ENCODE results near the gene SESN3. TPM values are rescaled to one million over a fixed set of nuclear protein-coding genes. Genes with fewer than 3 reads are reported as not detected.

SESN3 gene
- total RNA-seq, 3 donors from 2014 or later: 28.2 to 98.1 (median 39.7) TPM

- Histone ChIP-seq H3K4me3 (no peak overlapping the region), H3K36me3 (no peaks in the 10 kb centered on the region), H3K27ac (no peak overlapping the region), H3K9me3 (no peaks in the 10 kb centered on the region), H3K4me1 (peaks cover 0 to 15% of the 10 kb centered on the region in 2 donors), H3K27me3 (no peaks in the 10 kb centered on the region)
- intact Hi-C loops (cut with DNase I; ENCODE audit: low total_unique reads): no loop called here
- no peak for DNase-seq (ENCODE audit: low spot score in 2 of 2)
- TF ChIP-seq POLR2AphosphoS5 (IDR thresholded peaks at IDR 0.05): no peak
- TF ChIP-seq POLR2A (IDR thresholded peaks at IDR 0.05): no peak
- TF ChIP-seq, protein P1, sequence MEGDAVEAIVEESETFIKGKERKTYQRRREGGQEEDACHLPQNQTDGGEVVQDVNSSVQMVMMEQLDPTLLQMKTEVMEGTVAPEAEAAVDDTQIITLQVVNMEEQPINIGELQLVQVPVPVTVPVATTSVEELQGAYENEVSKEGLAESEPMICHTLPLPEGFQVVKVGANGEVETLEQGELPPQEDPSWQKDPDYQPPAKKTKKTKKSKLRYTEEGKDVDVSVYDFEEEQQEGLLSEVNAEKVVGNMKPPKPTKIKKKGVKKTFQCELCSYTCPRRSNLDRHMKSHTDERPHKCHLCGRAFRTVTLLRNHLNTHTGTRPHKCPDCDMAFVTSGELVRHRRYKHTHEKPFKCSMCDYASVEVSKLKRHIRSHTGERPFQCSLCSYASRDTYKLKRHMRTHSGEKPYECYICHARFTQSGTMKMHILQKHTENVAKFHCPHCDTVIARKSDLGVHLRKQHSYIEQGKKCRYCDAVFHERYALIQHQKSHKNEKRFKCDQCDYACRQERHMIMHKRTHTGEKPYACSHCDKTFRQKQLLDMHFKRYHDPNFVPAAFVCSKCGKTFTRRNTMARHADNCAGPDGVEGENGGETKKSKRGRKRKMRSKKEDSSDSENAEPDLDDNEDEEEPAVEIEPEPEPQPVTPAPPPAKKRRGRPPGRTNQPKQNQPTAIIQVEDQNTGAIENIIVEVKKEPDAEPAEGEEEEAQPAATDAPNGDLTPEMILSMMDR (IDR thresholded peaks at IDR 0.05): no peak
Measured at GRCh38 chr11:95121698-95122097, 109.3 kb downstream of the SESN3 start.

- Histone ChIP-seq H3K4me1 (peaks cover 0 to 15% of the 10 kb centered on the region in 2 donors), H3K36me3 (no peaks in the 10 kb centered on the region), H3K27me3 (no peaks in the 10 kb centered on the region), H3K9me3 (no peaks in the 10 kb centered on the region), H3K27ac (peak overlapping the region; percentile 64 to 89), H3K4me3 (no peak overlapping the region)
- TF ChIP-seq, protein P1 (IDR thresholded peaks at IDR 0.05): no peak
- TF ChIP-seq POLR2A (IDR thresholded peaks at IDR 0.05) (no peak), POLR2AphosphoS5 (IDR thresholded peaks at IDR 0.05) (peak in 1 of 3 donors; percentile 28)
- peak in 1 of 2 donors; percentile 92 for DNase-seq (ENCODE audit: low spot score in 2 of 2)
- intact Hi-C loops (cut with DNase I; ENCODE audit: low total_unique reads): no loop called here
Measured at GRCh38 chr11:95119361-95120060, 111.5 kb downstream of the SESN3 start.

DNA sequence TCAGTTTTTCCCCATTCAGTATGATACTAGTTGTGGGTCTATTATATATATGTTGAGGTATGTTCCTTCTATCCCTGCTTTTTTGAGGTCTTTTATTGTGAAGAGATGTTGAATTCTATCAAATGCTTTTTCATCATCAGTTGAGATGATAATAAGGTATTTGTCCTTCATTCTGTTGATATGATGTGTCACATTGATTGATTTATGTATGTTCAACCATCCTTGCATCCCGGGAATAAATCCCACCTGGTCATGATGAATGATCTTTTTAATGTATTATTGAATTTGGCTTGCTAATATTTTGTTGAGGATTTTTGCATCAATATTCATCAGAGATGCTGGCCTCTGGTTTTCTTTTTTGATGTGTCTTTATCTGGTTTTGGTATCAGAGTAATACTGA, 115.4 kb downstream of the SESN3 start:
- DNase-seq (ENCODE audit: low spot score in 2 of 2): no peak
- Histone ChIP-seq H3K9me3 (no peaks in the 10 kb centered on the region), H3K4me3 (no peak overlapping the region), H3K27ac (no peak overlapping the region), H3K27me3 (no peaks in the 10 kb centered on the region), H3K4me1 (peaks cover 0 to 5% of the 10 kb centered on the region in 2 donors), H3K36me3 (no peaks in the 10 kb centered on the region)
- intact Hi-C loops (cut with DNase I; ENCODE audit: low total_unique reads): no loop called here
- TF ChIP-seq POLR2AphosphoS5 (IDR thresholded peaks at IDR 0.05) (no peak), POLR2A (IDR thresholded peaks at IDR 0.05) (no peak)
- TF ChIP-seq, protein P1 (IDR thresholded peaks at IDR 0.05): no peak

Other genes starting within 250 kb of the SESN3 start
- gene KDM4E, start 205.9 kb downstream of the SESN3 start, total RNA-seq: not detected
- gene KDM4F, start 181.8 kb downstream of the SESN3 start, total RNA-seq: not detected
- gene SRSF8, start 164.3 kb downstream of the SESN3 start, total RNA-seq: 10 to 100 TPM; 35.4 to 52.4 (median 36.1) TPM
- gene ENDOD1, start 141.4 kb downstream of the SESN3 start, total RNA-seq: 10 to 100 TPM; 19.7 to 49.8 (median 48.7) TPM